K562 (cell line): ENCODE data around the gene OTC. TPM values are rescaled to one million over a fixed set of nuclear protein-coding genes. Genes with fewer than 3 reads are reported as not detected.

Experiments
- ATAC-seq: fragments of 200-7000 bp; cut with Tn5 transposase; 3 replicates; pipeline ENCODE4 v1.9.1; 2020; ENCODE audit warnings: moderate library complexity
- BruUV-seq: library from RNA; stranded (reverse); fragments of 400-500 nt; replicated peaks from 2 replicates; lab custom pipeline; 2021; lab: Mats Ljungman, UMichigan
- CTCF ChIA-PET: fragments of 300-600 bp; formaldehyde crosslinking; extraction: SDS; loops from one replicate; lab custom pipeline; 2021; ENCODE audit warnings: low intra/inter-chr PET ratio; lab: Yijun Ruan, JAX
- POLR2A ChIA-PET: fragments of 300-600, 350-650 bp; sonication (Branson Sonifier 250); formaldehyde crosslinking; extraction: SDS; loops from one replicate; lab custom pipeline; 2021; ENCODE audit warnings: antibody characterized with exemption, inconsistent platforms; lab: Yijun Ruan, JAX
- DNase-seq, 4 experiments: peaks; one replicate each; pipeline versions ENCODE4 v3.0.0 to v3.0.0-alpha.2; 2011 to 2018; ENCODE audit warnings: low spot score in 3 of 4, mixed read lengths in 3 of 4; ENCODE audit errors: extremely low read depth in 1 of 4
- FAIRE-seq: peaks from 2 replicates; lab custom pipeline; 2011; peaks lifted over from hg19 to GRCh38; lab: Jason Lieb, UNC
- H2AFZ ChIP-seq: 2 replicates; pipeline ENCODE4 v1.6.0; 2011; ENCODE audit warnings: low read depth, low read length, control low read depth, inconsistent platforms
- H3K27ac ChIP-seq: fragments of 200-600 bp; 3 replicates; pipeline ENCODE4 v1.8.0; 2011; ENCODE audit warnings: low read depth, mild to moderate bottlenecking, control low read depth, inconsistent platforms, low read length, moderate library complexity, mixed read lengths; ENCODE audit errors: extremely low read depth
- H3K27me3 ChIP-seq, 2 experiments: fragments of 300-600 bp in 1 of 2; 2 replicates in 1 of 2; 3 replicates in 1 of 2; pipeline versions ENCODE4 v1.6.0 to v1.8.0; 2011; ENCODE audit warnings: inconsistent platforms in 2 of 2, low read length in 2 of 2, mild to moderate bottlenecking in 1 of 2, mixed read lengths in 1 of 2, moderate library complexity in 1 of 2; ENCODE audit not compliant: control insufficient read depth in 2 of 2, insufficient read depth in 2 of 2
- H3K36me3 ChIP-seq: fragments of 300-600 bp; 3 replicates; pipeline ENCODE4 v1.8.0; 2011; ENCODE audit warnings: mild to moderate bottlenecking, low read length, inconsistent platforms; ENCODE audit not compliant: control insufficient read depth, insufficient read depth
- H3K4me1 ChIP-seq, 2 experiments: fragments of 200-600 bp in 1 of 2; replicated peaks in 1 of 2; 2 replicates in 1 of 2; 3 replicates in 1 of 2; pipeline versions ENCODE4 v1.5.1 to v1.8.0; 2011; ENCODE audit warnings: inconsistent platforms in 2 of 2, low read length in 2 of 2, mild to moderate bottlenecking in 1 of 2, mixed read lengths in 1 of 2, moderate library complexity in 1 of 2; ENCODE audit not compliant: control insufficient read depth in 2 of 2, insufficient read depth in 2 of 2
- H3K4me2 ChIP-seq: 2 replicates; pipeline ENCODE4 v1.6.1; 2011; ENCODE audit warnings: low read length, control low read depth, inconsistent platforms, mixed read lengths; ENCODE audit not compliant: insufficient read depth
- H3K4me3 ChIP-seq: fragments of 200-600 bp; sonication (generic), shearing (Covaris generic); 2 replicates; pipeline ENCODE4 v1.5.1; 2016; ENCODE audit warnings: control low read depth, inconsistent platforms
- H3K79me2 ChIP-seq: fragments of 200-600 bp; 3 replicates; pipeline ENCODE4 v1.8.0; 2011; ENCODE audit warnings: low read length, inconsistent platforms; ENCODE audit not compliant: control insufficient read depth, insufficient read depth
- H3K9ac ChIP-seq, 2 experiments: 2 replicates each; pipeline versions ENCODE4 v1.6.0 to v1.6.1; 2011; ENCODE audit warnings: low read depth in 2 of 2, low read length in 2 of 2, control low read depth in 1 of 2, inconsistent platforms in 1 of 2, mild to moderate bottlenecking in 1 of 2, mixed read lengths in 1 of 2; ENCODE audit not compliant: insufficient read depth in 1 of 2
- H3K9me1 ChIP-seq: one replicate; pipeline ENCODE4 v1.6.0; 2011; ENCODE audit warnings: inconsistent platforms, mild to moderate bottlenecking, low read length, moderate library complexity; ENCODE audit not compliant: control insufficient read depth, insufficient read depth
- H3K9me3 ChIP-seq: replicated peaks from 2 replicates; pipeline ENCODE4 v1.5.1; 2011; ENCODE audit warnings: low read depth, low read length, inconsistent platforms; ENCODE audit not compliant: control insufficient read depth, insufficient read depth
- H4K20me1 ChIP-seq: replicated peaks from 2 replicates; pipeline ENCODE4 v1.6.1; 2011; ENCODE audit warnings: low read length, inconsistent platforms, mixed read lengths; ENCODE audit not compliant: control insufficient read depth, insufficient read depth
- ELK3 ChIP-seq: fragments of 450-650 bp; formaldehyde crosslinking; IDR thresholded peaks from 2 replicates; pipeline ENCODE4 v1.4.0; 2020; ENCODE audit warnings: mild to moderate bottlenecking
- FOSL1 ChIP-seq: fragments of 200-800 bp; sonication (Bioruptor generic); conservative IDR thresholded peaks from 2 replicates; pipeline ENCODE4 v1.6.1; 2016; ENCODE audit warnings: missing genetic modification characterization, missing compliant biosample characterization
- FOXA3 ChIP-seq, 2 experiments: fragments of 450-650 bp in 1 of 2; sonication (generic) in 1 of 2; formaldehyde crosslinking; IDR thresholded peaks in 1 of 2; conservative IDR thresholded peaks in 1 of 2; 2 replicates each; pipeline versions ENCODE4 v1.4.0 to v1.8.0; 2020 to 2022; ENCODE audit warnings: mild to moderate bottlenecking in 2 of 2, missing genetic modification reagents in 1 of 2
- IFI16 ChIP-seq: fragments of 250-450 bp; sonication (Bioruptor Pico); IDR thresholded peaks from 2 replicates; pipeline ENCODE4 v2.1.2; 2022; ENCODE audit warnings: mild to moderate bottlenecking, inconsistent platforms
- NFE2 ChIP-seq: IDR thresholded peaks from 2 replicates; pipeline ENCODE4 v1.6.1; 2014; ENCODE audit warnings: antibody characterized with exemption, low read depth
- PHB2 ChIP-seq: fragments of 450-650 bp; IDR thresholded peaks from 2 replicates; pipeline ENCODE4 v1.6.1; 2017; ENCODE audit warnings: low read depth
- RB1 ChIP-seq: fragments of 450-650 bp; IDR thresholded peaks from 2 replicates; pipeline ENCODE4 v1.6.1; 2017; ENCODE audit warnings: low read depth, mild to moderate bottlenecking
- SIN3A ChIP-seq, 2 experiments: fragments of 150-350 bp in 1 of 2; IDR thresholded peaks; 2 replicates each; pipeline ENCODE4 v1.6.1; 2011 to 2016; ENCODE audit warnings: borderline replicate concordance in 2 of 2, low read depth in 2 of 2, low read length in 2 of 2, mild to moderate bottlenecking in 2 of 2, moderate library complexity in 2 of 2; ENCODE audit not compliant: control insufficient read depth in 1 of 2
- SMAD1 ChIP-seq: fragments of 150-350 bp; IDR thresholded peaks from 2 replicates; pipeline ENCODE4 v1.6.1; 2014; ENCODE audit warnings: low read length, low read depth; ENCODE audit not compliant: partially characterized antibody
- STAG1 ChIP-seq: sonication (generic); formaldehyde crosslinking; IDR thresholded peaks from 2 replicates; pipeline ENCODE4 v1.5.0; 2020; ENCODE audit warnings: missing genetic modification reagents, borderline replicate concordance
- ZBTB34 ChIP-seq: fragments of 250-450 bp; sonication (Bioruptor Pico); IDR thresholded peaks from 2 replicates; pipeline ENCODE4 v1.8.0; 2021; ENCODE audit warnings: mild to moderate bottlenecking, moderate library complexity
- ZHX1 ChIP-seq: fragments of 150-350 bp; conservative IDR thresholded peaks from 2 replicates; pipeline ENCODE4 v1.6.1; 2014; ENCODE audit warnings: low read length
- WGBS: fragments of 100-300 bp; shearing (Covaris generic); methylation state at CpG from one replicate; pipeline ENCODE4 v1.1.6; 2016; ENCODE audit warnings: low coverage, mixed read lengths; ENCODE audit not compliant: insufficient coverage; ENCODE audit errors: missing lambda C conversion rate; 5-methylcytosine and 5-hydroxymethylcytosine counted together
- in situ Hi-C: fragments of 300-500 bp; cut with MboI; formaldehyde crosslinking; loops from 4 replicates; pipeline ENCODE4 v1.15.0; 2018; ENCODE audit warnings: inconsistent platforms, mixed read lengths
- intact Hi-C: fragments of 100-400 bp; cut with micrococcal nuclease; formaldehyde crosslinking; loops from 2 replicates; pipeline ENCODE4 v1.14.2; 2022
- polyA plus RNA-seq, 8 experiments: library from polyadenylated mRNA; depleted of rRNA in 4 of 8; stranded (reverse) in 5 of 8; unstranded in 3 of 8; fragments of >200 nt; fragmentation: Nextera tagmentation in 2 of 8; fragmentation: Illumina TruSeq in 1 of 8; extraction: Ambion mirVana in 2 of 8; extraction: Trizol in 1 of 8; gene quantifications; 2 replicates each; pipeline versions ENCODE4 v1.2.1 to v1.2.3, GENCODE V29; 2011 to 2014; ENCODE audit warnings: inconsistent platforms in 1 of 8, missing spikeins in 1 of 8
- total RNA-seq, 7 experiments: library from RNA; depleted of rRNA in 6 of 7; stranded (reverse); fragments of >200 nt in 6 of 7; fragmentation: Illumina TruSeq in 2 of 7; extraction: Trizol in 2 of 7; gene quantifications; 2 replicates each; pipeline versions ENCODE4 v1.2.1 to v1.2.3, GENCODE V29; 2011 to 2021; ENCODE audit warnings: low replicate concordance in 1 of 7

The OTC gene
- total and polyA plus RNA-seq, 9 of the 15 experiments (the other 6 are each of a cell fraction or from before 2014, with no cell fraction given) = not detected

DNA sequence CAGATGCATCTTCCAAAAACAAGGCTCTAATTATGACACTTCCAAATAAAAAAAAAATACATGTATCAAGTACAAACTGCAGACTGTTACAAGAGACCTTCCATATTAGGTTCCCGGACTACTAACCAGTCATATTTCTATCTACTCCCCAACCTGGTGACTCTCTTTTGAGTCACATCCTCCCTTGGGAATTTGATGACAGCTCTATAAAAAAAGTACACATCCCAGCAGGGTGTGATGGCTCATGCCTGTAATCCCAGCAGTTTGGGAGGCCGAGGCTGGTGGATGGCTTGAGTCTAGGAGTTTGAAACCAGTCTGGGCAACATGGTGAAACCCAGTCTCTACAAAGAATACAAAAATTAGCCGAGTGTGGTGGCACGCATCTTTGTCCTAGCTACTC is 40.0 kb upstream of the OTC start:
- Histone ChIP-seq H4K20me1 (no peaks in the 10 kb centered on the region), H3K79me2 (no peaks in the 10 kb centered on the region), H3K9me3 (no peaks in the 10 kb centered on the region), H2AFZ (no peak overlapping the region), H3K9ac (no peak overlapping the region), H3K36me3 (no peaks in the 10 kb centered on the region), H3K9me1 (no peaks in the 10 kb centered on the region), H3K27ac (no peak overlapping the region), H3K4me3 (no peak overlapping the region), H3K4me1 (no peaks in the 10 kb centered on the region), H3K27me3 (no peaks in the 10 kb centered on the region), H3K4me2 (no peak overlapping the region)
- 23% methylated on average over 4 of the region's 4 CpGs for WGBS
- in situ Hi-C loops = no loop called here
- ChIA-PET POLR2A (no interaction called here), CTCF (no interaction called here)
- FAIRE-seq = no peak
- no peak for ATAC-seq
- BruUV-seq = no TSS peak
- no peak for DNase-seq
- intact Hi-C loops = no loop called here
- TF ChIP-seq IFI16 = no peak
- peak; percentile 56 for TF ChIP-seq FOSL1
- TF ChIP-seq SIN3A (IDR thresholded peaks at IDR 0.05; ENCODE audit: borderline replicate concordance in 2 of 2, control insufficient read depth in 1 of 2, low read depth in 2 of 2, low read length in 2 of 2) = no peak

GRCh38 chrX:38313190-38313589 is 39.2 kb upstream of the OTC start:
- DNase-seq (no peak), FAIRE-seq (no peak), ATAC-seq (no peak)
- CTCF ChIA-PET = no interaction called here
- no peak for TF ChIP-seq ZHX1
- no peak for TF ChIP-seq ELK3 (CRISPR knock-in tag)
- no peak for TF ChIP-seq FOXA3 (CRISPR knock-in tag; conservative IDR thresholded peaks at IDR 0.05 in 1 of 2, IDR thresholded peaks at IDR 0.05 in 1 of 2)
- no peak for TF ChIP-seq RB1
- TF ChIP-seq SMAD1 = no peak
- no peak for TF ChIP-seq STAG1 (CRISPR knock-in tag)
- no peak for TF ChIP-seq ZBTB34 (CRISPR knock-in tag)
- no peak for TF ChIP-seq PHB2
- TF ChIP-seq NFE2 = no peak
- in situ Hi-C loops = no loop called here
- Histone ChIP-seq H3K4me3 (no peak overlapping the region), H3K9me3 (no peaks in the 10 kb centered on the region), H3K79me2 (no peaks in the 10 kb centered on the region), H3K27ac (no peak overlapping the region), H4K20me1 (no peaks in the 10 kb centered on the region), H3K9me1 (no peaks in the 10 kb centered on the region), H2AFZ (no peak overlapping the region), H3K27me3 (no peaks in the 10 kb centered on the region), H3K4me2 (no peak overlapping the region), H3K9ac (no peak overlapping the region), H3K36me3 (no peaks in the 10 kb centered on the region), H3K4me1 (no peaks in the 10 kb centered on the region)
- POLR2A ChIA-PET = no interaction called here
- BruUV-seq = no TSS peak
- 42% methylated on average over 4 of the region's 4 CpGs for WGBS
- intact Hi-C loops = no loop called here
